HCT116 (cell line): Measurements from ENCODE around the gene TLE6. TPM values are rescaled to one million over a fixed set of nuclear protein-coding genes. Genes with fewer than 3 reads are reported as not detected.

Experiments used
- ATAC-seq: fragments of 200-7000 bp; cut with Tn5 transposase; 2 replicates; pipeline ENCODE4 v1.9.1; 2020; ENCODE audit warnings: mild to moderate bottlenecking, moderate library complexity
- BruUV-seq: library from RNA; stranded (reverse); fragments of 400-500 nt; replicated peaks from 2 replicates; lab custom pipeline; 2021; lab: Mats Ljungman, UMichigan
- CTCF ChIA-PET: fragments of 300-600 bp; sonication (Branson Sonifier 250); formaldehyde crosslinking; loops from one replicate; lab custom pipeline; 2021; ENCODE audit warnings: antibody characterized with exemption; lab: Charles Lee
- POLR2A ChIA-PET: fragments of 300-600, 350-600 bp; sonication (Branson Sonifier 250); formaldehyde crosslinking; loops from one replicate; lab custom pipeline; 2021; ENCODE audit warnings: antibody characterized with exemption; lab: Charles Lee
- RAD21 ChIA-PET, 2 experiments: fragments of 300-600 bp; sonication (Branson Sonifier 250); formaldehyde crosslinking; loops; one replicate each; lab custom pipeline; 2023; ENCODE audit warnings: low total read pairs in 2 of 2; ENCODE audit not compliant: uncharacterized antibody in 2 of 2, unreplicated experiment in 2 of 2, low non-redundant PET in 1 of 2; lab: Charles Lee
- DNase-seq: peaks from one replicate; pipeline ENCODE4 v3.0.0-alpha.2; 2010; ENCODE audit warnings: low read depth, low spot score
- H2AFZ ChIP-seq: fragments of 200-600 bp; shearing (Covaris generic), sonication (generic); 2 replicates; pipeline ENCODE4 v1.6.1; 2017; ENCODE audit warnings: low read depth, mixed run types, mixed read lengths, antibody characterized with exemption, low read length; ENCODE audit not compliant: poor library complexity, severe bottlenecking
- H3K27ac ChIP-seq: 2 replicates; pipeline ENCODE4 v1.5.1; 2012; ENCODE audit warnings: low read depth, low read length
- H3K27me3 ChIP-seq: fragments of 200-600 bp; sonication (generic); 2 replicates; pipeline ENCODE4 v1.6.1; 2016; ENCODE audit warnings: mixed run types, low read length, mixed read lengths; ENCODE audit not compliant: insufficient read depth
- H3K36me3 ChIP-seq, 2 experiments: fragments of 200-500 bp in 1 of 2; fragments of 200-600 bp in 1 of 2; sonication (Bioruptor generic) in 1 of 2; sonication (generic) in 1 of 2; 2 replicates each; pipeline versions ENCODE4 v1.5.1 to v1.6.1; 2014 to 2016; ENCODE audit warnings: low read length in 2 of 2, inconsistent platforms in 1 of 2, mixed read lengths in 1 of 2, mixed run types in 1 of 2; ENCODE audit not compliant: insufficient read depth in 2 of 2, control insufficient read depth in 1 of 2
- H3K4me1 ChIP-seq, 2 experiments: fragments of 200-600 bp in 1 of 2; sonication (generic) in 1 of 2; 2 replicates each; pipeline versions ENCODE4 v1.5.1 to v1.6.1; 2012 to 2017; ENCODE audit warnings: low read length in 2 of 2, inconsistent platforms in 1 of 2, mild to moderate bottlenecking in 1 of 2, mixed read lengths in 1 of 2, mixed run types in 1 of 2, moderate library complexity in 1 of 2; ENCODE audit not compliant: insufficient read depth in 2 of 2, control insufficient read depth in 1 of 2
- H3K4me2 ChIP-seq: fragments of 200-600 bp; sonication (generic); 2 replicates; pipeline ENCODE4 v1.6.1; 2017; ENCODE audit warnings: mixed run types, low read length, mixed read lengths
- H3K4me3 ChIP-seq, 2 experiments: fragments of 200-600 bp in 1 of 2; sonication (generic) in 1 of 2; replicated peaks in 1 of 2; 2 replicates each; pipeline ENCODE4 v1.5.1; 2011 to 2016; ENCODE audit warnings: low read length in 2 of 2, control low read depth in 1 of 2, low read depth in 1 of 2, mild to moderate bottlenecking in 1 of 2, mixed read lengths in 1 of 2, mixed run types in 1 of 2
- H3K79me2 ChIP-seq: fragments of 200-600 bp; sonication (generic); 2 replicates; pipeline ENCODE4 v1.6.1; 2017; ENCODE audit warnings: mild to moderate bottlenecking, mixed run types, low read length, moderate library complexity, mixed read lengths; ENCODE audit not compliant: insufficient read depth
- H3K9ac ChIP-seq: fragments of 200-600 bp; sonication (generic); 2 replicates; pipeline ENCODE4 v1.6.1; 2016; ENCODE audit warnings: low read length, mixed read lengths
- H3K9me2 ChIP-seq: fragments of 200-600 bp; sonication (generic), shearing (Covaris generic); 2 replicates; pipeline ENCODE4 v1.6.1; 2017; ENCODE audit warnings: mixed run types, mild to moderate bottlenecking, moderate library complexity; ENCODE audit not compliant: insufficient read depth
- H3K9me3 ChIP-seq, 2 experiments: fragments of 200-500 bp in 1 of 2; fragments of 200-600 bp in 1 of 2; sonication (Bioruptor generic) in 1 of 2; sonication (generic) in 1 of 2; 2 replicates each; pipeline ENCODE4 v1.6.1; 2014 to 2017; ENCODE audit warnings: low read length in 2 of 2, mixed read lengths in 2 of 2, inconsistent platforms in 1 of 2, low read depth in 1 of 2, mild to moderate bottlenecking in 1 of 2, mixed run types in 1 of 2, moderate library complexity in 1 of 2; ENCODE audit not compliant: control insufficient read depth in 1 of 2, insufficient read depth in 1 of 2
- H4K20me1 ChIP-seq: fragments of 200-600 bp; sonication (generic), shearing (Covaris generic); 2 replicates; pipeline ENCODE4 v1.6.1; 2017; ENCODE audit warnings: mixed run types, mild to moderate bottlenecking, moderate library complexity; ENCODE audit not compliant: insufficient read depth
- CEBPB ChIP-seq: IDR thresholded peaks from 2 replicates; pipeline ENCODE4 v1.6.1; 2012; ENCODE audit warnings: low read depth
- EGR1 ChIP-seq: IDR thresholded peaks from 2 replicates; pipeline ENCODE4 v1.6.1; 2012; ENCODE audit warnings: low read depth
- POLR2A ChIP-seq: IDR thresholded peaks from 2 replicates; pipeline ENCODE4 v1.7.0; 2011; ENCODE audit warnings: borderline replicate concordance; ENCODE audit not compliant: insufficient read depth, insufficient read length; ENCODE audit errors: extremely low read depth
- RAD21 ChIP-seq: IDR thresholded peaks from 2 replicates; pipeline ENCODE4 v1.6.1; 2012; ENCODE audit warnings: low read depth, mild to moderate bottlenecking
- SIN3A ChIP-seq: IDR thresholded peaks from 2 replicates; pipeline ENCODE4 v1.6.1; 2012; ENCODE audit warnings: low read depth
- YY1 ChIP-seq: IDR thresholded peaks from 2 replicates; pipeline ENCODE4 v1.6.1; 2011; ENCODE audit warnings: low read length, low read depth, moderate library complexity, mild to moderate bottlenecking; ENCODE audit not compliant: insufficient replicate concordance; ENCODE audit errors: extremely low read depth
- ZFX ChIP-seq: fragments of 450-650 bp; IDR thresholded peaks from 2 replicates; pipeline ENCODE4 v1.6.1; 2017
- ZNF274 ChIP-seq: fragments of 200-500 bp; sonication (Bioruptor generic); IDR thresholded peaks from 2 replicates; pipeline ENCODE4 v1.6.1; 2014; ENCODE audit warnings: mild to moderate bottlenecking, low read depth, low read length, inconsistent platforms
- intact Hi-C: fragments of 100-400 bp; cut with micrococcal nuclease; formaldehyde crosslinking; loops from 2 replicates; pipeline ENCODE4 v1.10.0; 2022
- total RNA-seq: library from RNA; stranded (reverse); gene quantifications from one replicate; pipeline ENCODE4 v1.2.1, GENCODE V29; 2021; ENCODE audit not compliant: unreplicated experiment
- TF ChIP-seq, protein P1 (sequence below): IDR thresholded peaks from 2 replicates; pipeline ENCODE4 v1.6.1; 2011; ENCODE audit warnings: mild to moderate bottlenecking, low read length, moderate library complexity; ENCODE audit not compliant: insufficient replicate concordance; ENCODE audit errors: extremely low read depth

Gene TLE6
- total RNA-seq, 1 experiment from 2014 or later, result 10.9 TPM

- Histone ChIP-seq H3K36me3 (no peaks in the 10 kb centered on the region), H3K9me2 (no peaks in the 10 kb centered on the region), H3K9me3 (no peaks in the 10 kb centered on the region), H2AFZ (no peak overlapping the region), H3K4me2 (no peak overlapping the region), H4K20me1 (no peaks in the 10 kb centered on the region), H3K27ac (no peak overlapping the region), H3K79me2 (no peaks in the 10 kb centered on the region), H3K4me3 (no peak overlapping the region), H3K4me1 (peaks cover 24 to 35% of the 10 kb centered on the region in 2 experiments), H3K9ac (no peak overlapping the region), H3K27me3 (no peaks in the 10 kb centered on the region)
- ChIA-PET CTCF (no interaction called here), RAD21 (no interaction called here), POLR2A (no interaction called here)
- no TSS peak for BruUV-seq
- no peak for DNase-seq
- intact Hi-C loops, result no loop called here
- no peak for ATAC-seq
- TF ChIP-seq YY1 (no peak), CEBPB (no peak), ZNF274 (no peak), POLR2A (no peak), EGR1 (no peak), SIN3A (no peak), RAD21 (no peak), ZFX (no peak)
- TF ChIP-seq, protein P1, sequence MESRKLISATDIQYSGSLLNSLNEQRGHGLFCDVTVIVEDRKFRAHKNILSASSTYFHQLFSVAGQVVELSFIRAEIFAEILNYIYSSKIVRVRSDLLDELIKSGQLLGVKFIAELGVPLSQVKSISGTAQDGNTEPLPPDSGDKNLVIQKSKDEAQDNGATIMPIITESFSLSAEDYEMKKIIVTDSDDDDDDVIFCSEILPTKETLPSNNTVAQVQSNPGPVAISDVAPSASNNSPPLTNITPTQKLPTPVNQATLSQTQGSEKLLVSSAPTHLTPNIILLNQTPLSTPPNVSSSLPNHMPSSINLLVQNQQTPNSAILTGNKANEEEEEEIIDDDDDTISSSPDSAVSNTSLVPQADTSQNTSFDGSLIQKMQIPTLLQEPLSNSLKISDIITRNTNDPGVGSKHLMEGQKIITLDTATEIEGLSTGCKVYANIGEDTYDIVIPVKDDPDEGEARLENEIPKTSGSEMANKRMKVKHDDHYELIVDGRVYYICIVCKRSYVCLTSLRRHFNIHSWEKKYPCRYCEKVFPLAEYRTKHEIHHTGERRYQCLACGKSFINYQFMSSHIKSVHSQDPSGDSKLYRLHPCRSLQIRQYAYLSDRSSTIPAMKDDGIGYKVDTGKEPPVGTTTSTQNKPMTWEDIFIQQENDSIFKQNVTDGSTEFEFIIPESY, result no peak
These were observed 64.0 kb downstream of the TLE6 start for GRCh38 chr19:3041327-3041726.
